Stimulated activated effector memory CD8-positive, alpha-beta T cell treated with anti-CD3 and anti-CD28 coated beads, Interleukin-12 subunit alpha, Interleukin-12 subunit beta, amount 100 ng/mL, for 72 hours (primary cell): ENCODE data around the gene TEX38.
A peak's percentile ranks its signal among the peaks of the same experiment; 100 is the strongest.

Experiments used
- ATAC-seq: fragments of 150-1000 bp; cut with Tn5 transposase; 2 replicates; pipeline ENCODE4 v1.10.0; 2021
- DNase-seq, 2 donors: peaks; one replicate each; pipeline ENCODE4 v3.0.0; 2021 to 2022; ENCODE audit warnings: low spot score in 2 of 2
- H3K27ac Mint-ChIP-seq: one replicate; pipeline ENCODE4 v1.8.0; 2022; ENCODE audit warnings: mild to moderate bottlenecking, mixed read lengths
- H3K36me3 Mint-ChIP-seq: one replicate; pipeline ENCODE4 v1.8.0; 2022; ENCODE audit warnings: mild to moderate bottlenecking, mixed read lengths
- H3K4me1 Mint-ChIP-seq: one replicate; pipeline ENCODE4 v1.8.0; 2022; ENCODE audit warnings: mixed read lengths
- H3K4me3 Mint-ChIP-seq: one replicate; pipeline ENCODE4 v1.8.0; 2022; ENCODE audit warnings: mild to moderate bottlenecking, mixed read lengths
- H3K9me3 Mint-ChIP-seq: one replicate; pipeline ENCODE4 v1.8.0; 2022; ENCODE audit warnings: mixed read lengths

Gene TEX38

GRCh38 chr1:46671554-46671953, at the start of gene TEX38:
TEX38 (plus strand) TSS chr1:46671854; CDS start chr1:46671935, 81 bp downstream.
- no peaks in the 10 kb centered on the region for H3K9me3 Mint-ChIP-seq
- no peak for ATAC-seq
- no peak within 1 kb of the TSS for H3K4me3 Mint-ChIP-seq
- peak within 1 kb of the TSS; percentile 69 for H3K27ac Mint-ChIP-seq
- H3K4me1 Mint-ChIP-seq = peaks cover 36% of the 10 kb centered on the region
- no peak for DNase-seq
- peaks cover 28% of the 10 kb centered on the region for H3K36me3 Mint-ChIP-seq

- DNase-seq = no peak
- H3K27ac Mint-ChIP-seq = no peak overlapping the region
- no peak for ATAC-seq
- H3K36me3 Mint-ChIP-seq = no peaks in the 10 kb centered on the region
- H3K9me3 Mint-ChIP-seq = no peaks in the 10 kb centered on the region
- no peak overlapping the region for H3K4me3 Mint-ChIP-seq
- H3K4me1 Mint-ChIP-seq = peaks cover 25% of the 10 kb centered on the region
Measured at GRCh38 chr1:46621930-46622329, 49.7 kb upstream of the TEX38 start.

GRCh38 chr1:46622344-46622743, 49.3 kb upstream of the TEX38 start:
- Mint-ChIP-seq H3K27ac (no peak overlapping the region), H3K9me3 (no peaks in the 10 kb centered on the region), H3K36me3 (no peaks in the 10 kb centered on the region), H3K4me1 (peaks cover 21% of the 10 kb centered on the region), H3K4me3 (no peak overlapping the region)
- ATAC-seq (no peak), DNase-seq (no peak)

- no peak overlapping the region for H3K27ac Mint-ChIP-seq
- no peaks in the 10 kb centered on the region for H3K9me3 Mint-ChIP-seq
- no peak overlapping the region for H3K4me3 Mint-ChIP-seq
- H3K36me3 Mint-ChIP-seq = no peaks in the 10 kb centered on the region
- DNase-seq = no peak
- no peak for ATAC-seq
- H3K4me1 Mint-ChIP-seq = peaks cover 10% of the 10 kb centered on the region
Measured at GRCh38 chr1:46623743-46624644, 47.7 kb upstream of the TEX38 start.

- ATAC-seq (no peak), DNase-seq (no peak)
- Mint-ChIP-seq H3K4me1 (no peaks in the 10 kb centered on the region), H3K36me3 (peaks cover 34% of the 10 kb centered on the region), H3K9me3 (no peaks in the 10 kb centered on the region), H3K27ac (no peak overlapping the region), H3K4me3 (no peak overlapping the region)
Measured at GRCh38 chr1:46630719-46631118, 40.9 kb upstream of the TEX38 start.

DNA sequence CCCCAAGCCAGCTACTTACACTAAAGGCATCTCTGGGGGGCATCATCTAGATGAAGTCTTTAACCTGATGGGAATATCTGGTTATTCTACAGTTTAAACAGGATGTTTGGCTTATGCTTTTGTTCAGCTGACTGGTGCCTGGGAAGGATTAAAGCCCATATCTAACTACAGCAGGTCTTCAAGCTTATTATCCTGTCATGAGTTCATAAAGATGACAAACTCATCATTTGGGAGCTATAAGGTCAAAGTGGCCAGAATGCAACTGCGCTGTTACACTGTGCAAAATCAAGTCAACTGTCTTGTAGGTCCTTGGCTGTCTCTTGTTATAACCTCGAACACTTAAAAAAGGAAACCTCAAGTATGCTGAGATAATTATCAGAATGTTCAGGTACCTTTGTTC, 36.4 kb upstream of the TEX38 start:
- no peak for DNase-seq

GRCh38 chr1:46637444-46638083, 34.1 kb upstream of the TEX38 start:
- DNase-seq = no peak
- H3K4me3 Mint-ChIP-seq = no peak overlapping the region
- no peak overlapping the region for H3K27ac Mint-ChIP-seq
- H3K4me1 Mint-ChIP-seq = no peaks in the 10 kb centered on the region
- H3K36me3 Mint-ChIP-seq = peaks cover 35% of the 10 kb centered on the region
- H3K9me3 Mint-ChIP-seq = no peaks in the 10 kb centered on the region
- no peak for ATAC-seq

More for the DNA sequence above, 36.4 kb upstream of the TEX38 start:
- Mint-ChIP-seq H3K9me3 (no peaks in the 10 kb centered on the region), H3K27ac (no peak overlapping the region), H3K4me3 (no peak overlapping the region), H3K4me1 (no peaks in the 10 kb centered on the region), H3K36me3 (peaks cover 45% of the 10 kb centered on the region)
- no peak for ATAC-seq

- H3K4me3 Mint-ChIP-seq = no peak overlapping the region
- H3K9me3 Mint-ChIP-seq = no peaks in the 10 kb centered on the region
- H3K4me1 Mint-ChIP-seq = no peaks in the 10 kb centered on the region
- ATAC-seq (no peak), DNase-seq (no peak)
- peaks cover 29% of the 10 kb centered on the region for H3K36me3 Mint-ChIP-seq
- no peak overlapping the region for H3K27ac Mint-ChIP-seq
Measured at GRCh38 chr1:46638921-46639320, 32.7 kb upstream of the TEX38 start.

- Mint-ChIP-seq H3K4me3 (no peak overlapping the region), H3K9me3 (no peaks in the 10 kb centered on the region), H3K4me1 (no peaks in the 10 kb centered on the region), H3K36me3 (peaks cover 23% of the 10 kb centered on the region), H3K27ac (no peak overlapping the region)
- ATAC-seq = no peak
- DNase-seq = no peak
Measured at GRCh38 chr1:46639547-46639946, 32.1 kb upstream of the TEX38 start.

DNA sequence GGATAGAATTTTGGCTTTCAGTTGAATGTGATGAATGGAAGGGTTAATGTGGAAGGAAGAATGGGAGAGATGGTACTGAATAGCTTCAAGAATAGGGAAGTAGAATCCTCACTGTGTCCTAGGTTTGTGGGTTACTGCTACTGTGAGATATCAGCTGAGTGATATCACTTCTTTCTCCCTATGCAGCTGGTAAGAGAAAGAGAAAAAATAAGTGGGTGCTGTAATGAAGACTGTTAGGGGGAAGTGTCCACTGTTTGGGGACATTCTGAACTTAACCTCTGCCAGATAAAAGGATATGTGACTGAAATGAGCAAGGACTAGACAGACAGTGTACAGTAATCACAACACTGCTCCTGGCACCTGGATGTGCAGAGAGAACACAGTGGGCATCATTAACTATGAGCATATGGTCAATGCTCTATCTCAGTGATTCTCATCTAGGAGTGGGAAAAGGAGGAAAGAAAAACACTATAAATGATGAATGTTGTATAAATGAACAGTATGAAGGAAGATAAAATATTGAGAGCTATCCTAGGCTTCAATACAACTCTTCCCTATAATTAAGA, 29.5 kb upstream of the TEX38 start:
- no peaks in the 10 kb centered on the region for H3K4me1 Mint-ChIP-seq
- no peaks in the 10 kb centered on the region for H3K9me3 Mint-ChIP-seq
- H3K4me3 Mint-ChIP-seq = no peak overlapping the region
- no peak for ATAC-seq
- H3K36me3 Mint-ChIP-seq = no peaks in the 10 kb centered on the region
- no peak for DNase-seq
- H3K27ac Mint-ChIP-seq = no peak overlapping the region

DNA sequence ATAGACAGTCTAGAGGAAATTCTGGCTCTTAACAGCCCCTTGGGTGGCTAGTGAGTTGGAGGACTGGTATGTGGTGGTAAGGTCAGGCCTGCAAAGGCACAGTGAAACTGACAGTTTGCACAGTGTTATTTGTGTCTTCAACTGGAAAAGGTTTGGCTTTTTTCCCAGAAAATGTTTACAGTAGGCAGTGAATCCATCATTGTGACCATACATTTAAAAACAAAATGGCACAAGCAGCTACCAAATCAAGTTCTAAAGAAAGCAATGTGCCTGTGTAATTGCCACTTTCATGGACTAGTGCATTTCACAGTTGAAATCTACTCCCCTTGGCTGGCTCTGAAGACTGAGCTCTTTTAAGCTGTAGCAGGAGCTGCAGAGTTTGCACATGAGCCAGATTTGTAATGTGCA, 28.3 kb upstream of the TEX38 start:
- Mint-ChIP-seq H3K27ac (no peak overlapping the region), H3K4me3 (no peak overlapping the region), H3K9me3 (no peaks in the 10 kb centered on the region), H3K4me1 (no peaks in the 10 kb centered on the region), H3K36me3 (peaks cover 4% of the 10 kb centered on the region)
- no peak for DNase-seq
- no peak for ATAC-seq

GRCh38 chr1:46645815-46646214, 25.8 kb upstream of the TEX38 start:
- Mint-ChIP-seq H3K27ac (no peak overlapping the region), H3K9me3 (no peaks in the 10 kb centered on the region), H3K4me3 (no peak overlapping the region), H3K36me3 (peaks cover 29% of the 10 kb centered on the region), H3K4me1 (no peaks in the 10 kb centered on the region)
- DNase-seq = no peak
- no peak for ATAC-seq

GRCh38 chr1:46646331-46646730, 25.3 kb upstream of the TEX38 start:
- no peak for ATAC-seq
- Mint-ChIP-seq H3K4me1 (no peaks in the 10 kb centered on the region), H3K4me3 (no peak overlapping the region), H3K27ac (no peak overlapping the region), H3K36me3 (peaks cover 32% of the 10 kb centered on the region), H3K9me3 (no peaks in the 10 kb centered on the region)
- no peak for DNase-seq

GRCh38 chr1:46646844-46647243, 24.8 kb upstream of the TEX38 start:
- DNase-seq = no peak
- ATAC-seq = peak; percentile 52
- no peaks in the 10 kb centered on the region for H3K4me1 Mint-ChIP-seq
- peaks cover 37% of the 10 kb centered on the region for H3K36me3 Mint-ChIP-seq
- H3K27ac Mint-ChIP-seq = no peak overlapping the region
- H3K4me3 Mint-ChIP-seq = no peak overlapping the region
- no peaks in the 10 kb centered on the region for H3K9me3 Mint-ChIP-seq

DNA sequence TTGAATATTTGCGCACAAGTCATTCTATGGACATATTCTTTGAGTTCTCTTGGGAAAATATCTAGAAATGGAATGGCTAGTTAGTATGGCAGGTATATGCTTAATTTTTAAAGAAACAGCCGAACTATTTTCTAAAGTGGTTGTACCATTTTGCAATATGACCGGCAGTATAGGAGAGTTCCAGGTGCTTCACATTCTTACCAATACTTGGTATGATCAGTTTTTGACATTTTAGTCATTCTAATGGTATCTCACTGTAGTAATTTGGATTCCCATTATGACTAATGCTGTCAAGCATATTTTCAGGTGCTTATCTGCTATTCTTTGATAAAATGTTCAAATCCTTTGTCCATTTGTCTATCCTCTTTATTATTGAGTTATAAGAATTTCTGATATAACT, 24.0 kb upstream of the TEX38 start:
- no peaks in the 10 kb centered on the region for H3K4me1 Mint-ChIP-seq
- no peak overlapping the region for H3K4me3 Mint-ChIP-seq
- H3K36me3 Mint-ChIP-seq = peaks cover 44% of the 10 kb centered on the region
- H3K27ac Mint-ChIP-seq = no peak overlapping the region
- peak; percentile 68 for ATAC-seq
- DNase-seq = no peak
- H3K9me3 Mint-ChIP-seq = no peaks in the 10 kb centered on the region

DNA sequence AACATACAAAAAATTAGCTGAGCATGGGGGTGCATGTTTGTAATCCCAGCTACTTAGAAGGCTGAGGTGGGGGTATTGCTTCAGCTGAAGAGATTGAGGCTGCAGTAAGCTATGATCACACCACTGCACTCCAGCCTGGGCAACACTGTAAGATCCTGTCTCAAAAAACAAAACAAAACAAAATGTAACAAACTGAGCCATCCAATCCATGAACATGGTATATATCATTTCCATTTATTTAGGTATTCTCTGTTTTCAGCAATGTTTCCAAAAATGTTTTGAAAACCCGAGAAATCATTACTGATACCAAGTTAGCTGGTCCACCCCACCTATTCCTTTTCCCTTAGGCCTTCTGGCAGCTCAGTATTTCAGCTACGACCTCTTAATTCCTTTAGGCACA, 21.9 kb upstream of the TEX38 start:
- peaks cover 6% of the 10 kb centered on the region for H3K4me1 Mint-ChIP-seq
- ATAC-seq = no peak
- H3K4me3 Mint-ChIP-seq = no peak overlapping the region
- peaks cover 47% of the 10 kb centered on the region for H3K36me3 Mint-ChIP-seq
- DNase-seq = no peak
- no peaks in the 10 kb centered on the region for H3K9me3 Mint-ChIP-seq
- no peak overlapping the region for H3K27ac Mint-ChIP-seq
